Activated B cell treated with CpG ODN at 0.5 μM for 24 hours (primary cell): ENCODE data around the gene LMO7. TPM values are rescaled to one million over a fixed set of nuclear protein-coding genes. Genes with fewer than 3 reads are reported as not detected.

Experiments used
- ATAC-seq: fragments of 200-7000 bp; cut with Tn5 transposase; one replicate; pipeline ENCODE4 v1.10.0; 2021; ENCODE audit warnings: low read depth, mild to moderate bottlenecking, moderate library complexity
- CTCF ChIA-PET: fragments of 350-600 bp; sonication (Branson Sonifier 250); formaldehyde crosslinking; loops from one replicate; lab custom pipeline; 2021; ENCODE audit warnings: antibody characterized with exemption; lab: Charles Lee
- POLR2A ChIA-PET: fragments of 350-600 bp; sonication (Branson Sonifier 250); formaldehyde crosslinking; loops from one replicate; lab custom pipeline; 2021; ENCODE audit warnings: antibody characterized with exemption; lab: Charles Lee
- DNase-seq: peaks from one replicate; pipeline ENCODE4 v3.0.0; 2022
- H3K27ac Mint-ChIP-seq: one replicate; pipeline ENCODE4 v1.8.0; 2020; ENCODE audit warnings: mixed read lengths
- H3K27me3 Mint-ChIP-seq: one replicate; pipeline ENCODE4 v1.8.0; 2021; ENCODE audit warnings: mixed read lengths
- H3K36me3 Mint-ChIP-seq: one replicate; pipeline ENCODE4 v1.8.0; 2021; ENCODE audit warnings: low read depth, mixed read lengths
- H3K4me1 Mint-ChIP-seq: one replicate; pipeline ENCODE4 v1.8.0; 2021; ENCODE audit warnings: mixed read lengths
- H3K4me3 Mint-ChIP-seq: one replicate; pipeline ENCODE4 v1.8.0; 2020; ENCODE audit warnings: mild to moderate bottlenecking, mixed read lengths
- H3K9me3 Mint-ChIP-seq: one replicate; pipeline ENCODE4 v1.8.0; 2020; ENCODE audit warnings: mixed read lengths
- intact Hi-C: fragments of 100-400 bp; cut with micrococcal nuclease; formaldehyde crosslinking; loops from one replicate; pipeline ENCODE4 v1.15.1; 2024
- total RNA-seq: library from RNA; stranded (reverse); gene quantifications from 2 replicates; pipeline ENCODE4 v1.2.3, GENCODE V29; 2022
- TF ChIP-seq, protein P1 (sequence below): fragments of 200-600 bp; IDR thresholded peaks from one replicate; pipeline ENCODE4 v1.8.0; 2022; ENCODE audit warnings: antibody characterized with exemption, mild to moderate bottlenecking

Gene LMO7
- total RNA-seq, 1 donor from 2014 or later, result 19.5 TPM

DNA sequence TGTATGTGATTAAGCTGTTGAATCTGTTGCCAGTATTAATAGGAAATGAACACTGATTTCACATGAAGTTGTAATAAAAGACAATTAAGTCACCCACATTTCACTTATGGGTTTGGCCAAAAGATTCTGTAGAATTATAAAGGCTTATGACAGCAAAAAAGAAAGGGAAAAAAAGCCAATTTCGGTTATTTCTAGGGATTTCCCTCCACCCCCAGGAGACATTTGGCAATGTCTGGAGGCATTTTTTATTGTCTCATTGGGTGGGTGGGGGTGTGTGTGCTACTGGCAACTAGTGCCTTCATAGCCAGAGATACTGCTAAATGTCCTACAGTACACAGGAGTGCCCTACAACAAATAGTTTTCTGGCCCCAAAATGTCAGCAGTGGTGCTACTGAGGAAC, 175.7 kb downstream of the LMO7 start:
- no peak overlapping the region for H3K27ac Mint-ChIP-seq
- CTCF ChIA-PET, result no interaction called here
- no peaks in the 10 kb centered on the region for H3K27me3 Mint-ChIP-seq
- TF ChIP-seq, protein P1, sequence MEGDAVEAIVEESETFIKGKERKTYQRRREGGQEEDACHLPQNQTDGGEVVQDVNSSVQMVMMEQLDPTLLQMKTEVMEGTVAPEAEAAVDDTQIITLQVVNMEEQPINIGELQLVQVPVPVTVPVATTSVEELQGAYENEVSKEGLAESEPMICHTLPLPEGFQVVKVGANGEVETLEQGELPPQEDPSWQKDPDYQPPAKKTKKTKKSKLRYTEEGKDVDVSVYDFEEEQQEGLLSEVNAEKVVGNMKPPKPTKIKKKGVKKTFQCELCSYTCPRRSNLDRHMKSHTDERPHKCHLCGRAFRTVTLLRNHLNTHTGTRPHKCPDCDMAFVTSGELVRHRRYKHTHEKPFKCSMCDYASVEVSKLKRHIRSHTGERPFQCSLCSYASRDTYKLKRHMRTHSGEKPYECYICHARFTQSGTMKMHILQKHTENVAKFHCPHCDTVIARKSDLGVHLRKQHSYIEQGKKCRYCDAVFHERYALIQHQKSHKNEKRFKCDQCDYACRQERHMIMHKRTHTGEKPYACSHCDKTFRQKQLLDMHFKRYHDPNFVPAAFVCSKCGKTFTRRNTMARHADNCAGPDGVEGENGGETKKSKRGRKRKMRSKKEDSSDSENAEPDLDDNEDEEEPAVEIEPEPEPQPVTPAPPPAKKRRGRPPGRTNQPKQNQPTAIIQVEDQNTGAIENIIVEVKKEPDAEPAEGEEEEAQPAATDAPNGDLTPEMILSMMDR, result no peak
- no peaks in the 10 kb centered on the region for H3K4me1 Mint-ChIP-seq
- POLR2A ChIA-PET, result no interaction called here
- no peaks in the 10 kb centered on the region for H3K36me3 Mint-ChIP-seq
- ATAC-seq, result no peak
- H3K9me3 Mint-ChIP-seq, result no peaks in the 10 kb centered on the region
- no peak for DNase-seq
- no peak overlapping the region for H3K4me3 Mint-ChIP-seq
- intact Hi-C loops, result no loop called here

DNA sequence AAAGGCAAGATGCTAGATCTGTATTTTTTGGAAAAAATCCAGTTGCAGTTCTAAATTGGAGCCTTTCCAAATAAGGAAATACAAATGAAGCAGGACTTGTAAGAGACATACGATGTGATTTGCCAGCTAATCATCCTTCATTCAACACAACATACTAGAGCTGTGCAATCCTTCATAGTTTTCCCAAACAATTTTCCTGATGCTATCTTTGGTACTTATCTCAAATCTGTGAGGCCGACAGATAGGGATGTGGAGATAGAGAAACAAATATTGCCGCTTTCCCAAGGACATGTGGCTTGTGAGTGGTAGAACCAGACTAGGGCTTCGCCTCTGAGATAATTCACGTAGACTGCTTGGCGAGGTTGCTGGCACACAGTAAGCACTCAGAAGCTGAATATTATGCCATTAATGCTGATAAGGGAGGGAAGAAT, 176.6 kb downstream of the LMO7 start:
- Mint-ChIP-seq H3K36me3 (no peaks in the 10 kb centered on the region), H3K9me3 (no peaks in the 10 kb centered on the region), H3K4me1 (no peaks in the 10 kb centered on the region), H3K27me3 (no peaks in the 10 kb centered on the region), H3K4me3 (no peak overlapping the region), H3K27ac (no peak overlapping the region)
- no peak for DNase-seq
- TF ChIP-seq, protein P1, result no peak
- intact Hi-C loops, result no loop called here
- ChIA-PET POLR2A (no interaction called here), CTCF (no interaction called here)
- ATAC-seq, result no peak

DNA sequence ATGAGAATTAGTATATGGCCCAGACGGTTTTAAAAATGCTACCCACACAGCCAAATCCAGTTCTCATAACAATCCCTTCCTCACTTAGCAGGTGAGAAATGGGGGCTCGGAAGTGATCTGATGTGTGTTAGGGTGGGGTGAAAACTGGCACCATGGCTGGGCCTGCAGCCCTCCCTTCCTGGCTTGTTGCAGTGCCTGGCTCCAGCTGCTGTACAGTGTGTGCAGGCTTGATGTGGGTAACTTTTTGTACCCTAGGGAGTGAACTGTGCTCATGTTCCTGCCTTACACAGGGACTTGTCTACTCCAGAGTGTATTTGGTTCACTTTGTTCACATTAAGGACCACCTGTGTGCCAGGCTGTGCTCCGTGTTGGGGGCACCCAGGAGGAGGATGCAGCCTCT, 177.2 kb downstream of the LMO7 start:
- POLR2A ChIA-PET, result no interaction called here
- intact Hi-C loops, result no loop called here
- ATAC-seq (no peak), DNase-seq (no peak)
- Mint-ChIP-seq H3K4me1 (no peaks in the 10 kb centered on the region), H3K36me3 (no peaks in the 10 kb centered on the region), H3K27me3 (no peaks in the 10 kb centered on the region), H3K9me3 (no peaks in the 10 kb centered on the region), H3K4me3 (no peak overlapping the region), H3K27ac (no peak overlapping the region)
- TF ChIP-seq, protein P1, result no peak
- CTCF ChIA-PET, result no interaction called here

DNA sequence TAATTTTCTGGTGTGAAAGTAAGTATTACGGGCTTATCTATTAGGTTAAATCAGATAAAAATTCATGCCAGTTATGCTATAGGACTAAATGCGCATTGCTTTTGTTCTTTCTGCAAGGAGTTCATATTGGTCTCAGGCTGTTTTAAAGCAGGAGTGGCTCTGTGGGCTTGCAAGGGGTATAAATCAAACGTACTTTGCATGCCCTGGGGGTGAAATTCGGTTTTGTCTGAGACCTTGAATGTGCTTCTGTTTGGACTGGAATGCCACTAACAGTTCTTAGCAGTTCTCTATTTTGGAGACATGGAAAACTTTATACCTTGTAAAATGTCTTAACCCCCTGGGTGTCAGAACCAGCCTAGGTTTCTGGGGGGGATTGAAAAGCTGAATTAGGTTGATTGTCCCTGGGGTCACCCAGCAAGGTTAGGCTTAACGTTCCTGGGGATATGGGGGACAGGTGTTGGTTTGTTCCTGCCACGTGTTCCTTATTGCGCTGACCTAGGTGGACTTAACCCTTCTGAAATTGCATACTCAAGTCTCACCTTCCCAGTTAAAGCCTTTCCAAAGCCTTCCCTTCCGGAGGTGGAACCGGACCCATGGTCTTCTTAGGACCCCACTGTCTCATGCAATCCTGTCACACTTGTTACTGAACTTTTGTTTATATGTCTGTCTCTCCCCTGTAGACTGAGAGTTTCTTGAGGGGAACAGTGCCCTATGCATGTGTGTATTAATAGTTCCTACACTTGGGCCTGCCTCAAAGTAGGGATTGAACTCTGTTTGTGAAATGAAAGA, 182.2 kb downstream of the LMO7 start:
- H3K4me1 Mint-ChIP-seq, result no peaks in the 10 kb centered on the region
- H3K27me3 Mint-ChIP-seq, result no peaks in the 10 kb centered on the region
- H3K36me3 Mint-ChIP-seq, result peaks cover 16% of the 10 kb centered on the region
- ChIA-PET POLR2A (no interaction called here), CTCF (no interaction called here)
- no peak for ATAC-seq
- TF ChIP-seq, protein P1, result no peak
- H3K27ac Mint-ChIP-seq, result no peak overlapping the region
- intact Hi-C loops, result no loop called here
- H3K4me3 Mint-ChIP-seq, result no peak overlapping the region
- DNase-seq, result no peak
- H3K9me3 Mint-ChIP-seq, result no peaks in the 10 kb centered on the region

DNA sequence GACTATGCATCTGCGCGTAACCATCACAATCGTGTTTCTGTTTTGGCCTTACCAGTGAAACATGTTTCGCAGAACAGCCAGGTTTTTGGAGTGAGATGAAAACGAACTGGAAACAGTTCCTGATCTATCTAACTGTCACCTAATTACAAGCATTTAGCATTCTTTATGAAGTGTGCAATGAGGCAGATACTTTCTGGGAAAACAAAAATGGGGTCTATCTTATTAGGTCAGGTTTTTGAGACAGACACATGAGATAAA, 182.8 kb downstream of the LMO7 start:
- H3K9me3 Mint-ChIP-seq, result no peaks in the 10 kb centered on the region
- no peak for ATAC-seq
- intact Hi-C loops, result no loop called here
- TF ChIP-seq, protein P1, result no peak
- ChIA-PET POLR2A (no interaction called here), CTCF (no interaction called here)
- H3K27me3 Mint-ChIP-seq, result no peaks in the 10 kb centered on the region
- no peak overlapping the region for H3K27ac Mint-ChIP-seq
- DNase-seq, result no peak
- H3K36me3 Mint-ChIP-seq, result peaks cover 21% of the 10 kb centered on the region
- no peaks in the 10 kb centered on the region for H3K4me1 Mint-ChIP-seq
- no peak overlapping the region for H3K4me3 Mint-ChIP-seq
